Measurements from ENCODE around the gene KY.

DNA sequence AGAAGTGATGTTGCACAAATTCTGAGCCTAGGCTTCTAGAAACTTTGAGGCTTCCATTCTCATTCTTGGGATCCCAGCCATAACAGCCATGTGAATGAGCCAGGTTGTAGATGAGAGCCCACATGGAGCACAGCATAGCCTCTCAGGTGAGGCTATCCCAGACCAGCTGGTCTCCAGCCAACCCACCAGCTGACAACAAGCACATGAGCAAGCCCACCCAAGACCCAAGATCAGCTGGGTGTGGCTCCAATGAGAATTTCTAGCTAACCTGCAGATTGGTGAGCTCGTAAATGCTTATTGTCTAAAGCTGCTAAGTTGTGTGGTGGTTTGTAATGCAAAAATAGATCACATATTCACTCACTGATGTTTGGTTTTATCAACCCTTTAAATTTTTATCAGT lies 14.4 kb downstream of the KY start:
- no peak for TF ChIP-seq EZH2 (IDR thresholded peaks at IDR 0.05; ENCODE audit: low read length, missing control alignments)
- TF ChIP-seq, protein P1, sequence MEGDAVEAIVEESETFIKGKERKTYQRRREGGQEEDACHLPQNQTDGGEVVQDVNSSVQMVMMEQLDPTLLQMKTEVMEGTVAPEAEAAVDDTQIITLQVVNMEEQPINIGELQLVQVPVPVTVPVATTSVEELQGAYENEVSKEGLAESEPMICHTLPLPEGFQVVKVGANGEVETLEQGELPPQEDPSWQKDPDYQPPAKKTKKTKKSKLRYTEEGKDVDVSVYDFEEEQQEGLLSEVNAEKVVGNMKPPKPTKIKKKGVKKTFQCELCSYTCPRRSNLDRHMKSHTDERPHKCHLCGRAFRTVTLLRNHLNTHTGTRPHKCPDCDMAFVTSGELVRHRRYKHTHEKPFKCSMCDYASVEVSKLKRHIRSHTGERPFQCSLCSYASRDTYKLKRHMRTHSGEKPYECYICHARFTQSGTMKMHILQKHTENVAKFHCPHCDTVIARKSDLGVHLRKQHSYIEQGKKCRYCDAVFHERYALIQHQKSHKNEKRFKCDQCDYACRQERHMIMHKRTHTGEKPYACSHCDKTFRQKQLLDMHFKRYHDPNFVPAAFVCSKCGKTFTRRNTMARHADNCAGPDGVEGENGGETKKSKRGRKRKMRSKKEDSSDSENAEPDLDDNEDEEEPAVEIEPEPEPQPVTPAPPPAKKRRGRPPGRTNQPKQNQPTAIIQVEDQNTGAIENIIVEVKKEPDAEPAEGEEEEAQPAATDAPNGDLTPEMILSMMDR (conservative IDR thresholded peaks at IDR 0.05 in 1 of 2, IDR thresholded peaks at IDR 0.05 in 1 of 2; ENCODE audit: low read depth in 1 of 2, low read length in 2 of 2), result no peak

Data from fibroblast of lung (primary cell).